NCI-H1417 (cell line): Measurements from ENCODE around the gene UBE2J2.
A peak's percentile ranks its signal among the peaks of the same experiment; 100 is the strongest.

Experiments
- DNase-seq, 3 experiments: peaks; one replicate each; lab custom pipeline; 2025; lab: John Stamatoyannopoulos, UW

UBE2J2 gene

DNA sequence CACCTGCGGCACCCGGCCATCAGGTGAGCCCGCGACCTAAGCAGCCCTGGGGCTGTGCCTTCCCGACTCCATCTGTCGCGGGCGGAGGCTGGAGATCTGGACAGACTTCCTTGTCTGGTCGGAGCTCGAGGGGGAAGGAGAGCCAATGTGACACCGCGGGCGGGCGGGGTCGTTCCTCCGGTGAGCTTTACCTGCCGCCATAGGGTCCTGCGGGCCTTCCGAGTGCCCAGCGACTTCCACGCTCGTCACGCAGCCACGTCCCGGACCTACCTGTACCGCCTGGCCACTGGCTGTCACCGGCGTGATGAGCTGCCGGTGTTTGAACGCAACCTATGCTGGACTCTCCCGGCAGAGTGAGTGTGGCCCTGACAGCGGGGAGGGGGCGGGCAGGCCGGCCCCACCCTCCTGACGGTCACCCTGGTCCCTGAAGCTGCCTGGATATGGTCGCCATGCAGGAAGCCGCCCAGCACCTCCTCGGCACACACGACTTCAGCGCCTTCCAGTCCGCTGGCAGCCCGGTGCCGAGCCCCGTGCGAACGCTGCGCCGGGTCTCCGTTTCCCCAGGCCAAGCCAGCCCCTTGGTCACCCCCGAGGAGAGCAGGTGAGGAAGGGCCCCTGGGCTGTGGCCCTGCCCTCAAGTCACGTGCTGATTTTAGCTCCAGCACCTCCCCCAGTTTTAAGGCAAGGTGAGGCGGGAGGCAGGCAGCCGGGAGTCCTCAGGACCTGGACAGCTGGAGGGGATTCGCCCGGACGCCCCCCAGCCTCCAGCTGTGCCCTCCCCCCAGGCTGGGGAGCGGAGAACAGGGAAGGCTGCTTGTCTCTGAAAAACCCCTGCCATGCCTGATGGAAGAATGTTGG, 35.8 kb upstream of the UBE2J2 start:
- peak; percentile 35 to 64 (median 49) for DNase-seq

- DNase-seq = peak in 1 of 3 experiments; percentile 64
These were observed 35.1 kb upstream of the UBE2J2 start for GRCh38 chr1:1308756-1309250.

- peak; percentile 93 to 96 (median 94) for DNase-seq
These were observed 34.5 kb upstream of the UBE2J2 start, which contains the start of the genes ACAP3 and PUSL1 for GRCh38 chr1:1307923-1308755. Gene ACAP3, minus strand, starts transcription at chr1:1307930. Its CDS starts 115 bp downstream, at chr1:1307815. Gene PUSL1, plus strand, starts transcription at chr1:1308597. Its CDS starts 47 bp downstream, at chr1:1308644.

DNA sequence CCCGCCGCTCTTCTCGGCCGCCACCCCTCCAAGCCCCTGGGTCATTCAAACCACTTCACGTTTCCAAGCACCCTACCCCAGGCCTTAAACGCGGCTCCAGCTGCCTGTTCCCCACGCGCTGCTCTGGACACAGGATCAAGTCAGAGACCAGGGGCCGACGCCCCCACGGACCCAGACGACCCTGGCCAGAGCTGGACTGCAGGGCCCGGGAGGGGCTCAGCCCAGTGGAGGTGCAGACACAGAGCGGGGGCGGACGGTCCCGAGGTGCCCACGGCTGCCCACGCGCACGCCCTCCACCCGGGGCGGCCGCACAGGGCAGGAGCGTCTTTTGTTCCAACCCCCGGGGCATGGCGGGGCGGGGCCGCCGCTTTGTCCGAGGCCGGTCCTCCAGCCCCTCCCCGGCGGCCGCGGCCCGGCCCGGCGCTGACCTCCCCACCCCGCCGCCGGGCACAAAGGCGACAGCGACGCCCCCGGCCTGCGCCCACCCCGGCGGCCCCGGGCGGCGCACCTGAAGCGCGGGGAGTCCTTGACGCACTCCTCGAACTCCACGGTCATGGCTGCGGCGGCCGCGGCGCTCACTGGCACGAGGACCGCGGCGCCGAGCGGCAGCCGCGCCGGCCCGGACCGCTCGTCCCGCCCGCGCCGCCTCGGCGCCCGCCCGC, 33.7 kb upstream of the UBE2J2 start:
- peak in 2 of 3 experiments; percentile 61 to 62 for DNase-seq

- DNase-seq = no peak
These were observed 33.1 kb upstream of the UBE2J2 start for GRCh38 chr1:1306661-1307260.

GRCh38 chr1:1306070-1306660, 32.5 kb upstream of the UBE2J2 start:
- DNase-seq = no peak

GRCh38 chr1:1305300-1306069, 31.8 kb upstream of the UBE2J2 start:
- DNase-seq = peak in 1 of 3 experiments; percentile 9

- peak; percentile 62 to 80 (median 65) for DNase-seq
These were observed 31.0 kb upstream of the UBE2J2 start for GRCh38 chr1:1304331-1305299.

DNA sequence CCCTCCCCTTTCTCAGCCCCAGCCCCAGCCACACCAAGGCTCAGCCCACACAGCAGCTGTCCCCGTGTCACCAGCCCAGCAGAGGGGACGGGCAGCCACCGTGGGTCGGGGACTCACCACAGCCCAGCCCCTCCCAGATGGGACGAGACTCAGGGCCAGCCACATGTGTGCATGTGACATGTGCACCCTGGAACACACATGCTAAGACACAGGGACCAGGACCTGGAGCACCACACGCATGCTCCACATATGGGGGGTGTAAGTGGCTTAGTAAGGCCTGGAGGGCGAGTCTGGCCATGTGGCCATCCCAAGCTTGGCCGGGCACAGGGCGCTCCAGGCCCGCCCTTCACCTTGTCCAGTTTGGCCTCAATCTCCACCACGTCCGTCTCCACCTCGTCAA, 30.1 kb upstream of the UBE2J2 start:
- DNase-seq = no peak

GRCh38 chr1:1302951-1303509, 29.4 kb upstream of the UBE2J2 start:
- no peak for DNase-seq

DNA sequence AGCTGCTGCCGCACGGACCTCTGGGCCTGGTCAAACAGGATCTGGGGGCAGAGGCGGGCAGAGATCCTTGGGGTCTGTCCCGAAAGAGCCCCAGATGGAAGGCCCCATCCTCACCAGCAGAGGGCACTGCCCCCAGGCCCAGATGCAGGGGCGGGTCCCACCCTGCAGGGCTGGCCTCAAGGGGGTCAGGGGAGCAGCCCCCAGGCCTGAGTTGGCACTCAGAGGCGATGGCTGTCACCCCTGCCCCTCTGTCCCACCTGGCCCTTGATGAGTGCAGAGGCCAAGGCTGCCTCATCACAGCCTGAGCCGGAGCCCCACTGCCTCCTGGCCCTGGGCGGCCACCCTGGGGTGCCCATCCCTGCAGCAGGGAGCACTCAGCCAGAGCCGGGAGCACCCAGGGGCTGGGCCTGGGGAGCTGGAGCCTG, 28.4 kb upstream of the UBE2J2 start:
- DNase-seq = no peak

GRCh38 chr1:1300352-1300739, 26.7 kb upstream of the UBE2J2 start:
- no peak for DNase-seq

DNA sequence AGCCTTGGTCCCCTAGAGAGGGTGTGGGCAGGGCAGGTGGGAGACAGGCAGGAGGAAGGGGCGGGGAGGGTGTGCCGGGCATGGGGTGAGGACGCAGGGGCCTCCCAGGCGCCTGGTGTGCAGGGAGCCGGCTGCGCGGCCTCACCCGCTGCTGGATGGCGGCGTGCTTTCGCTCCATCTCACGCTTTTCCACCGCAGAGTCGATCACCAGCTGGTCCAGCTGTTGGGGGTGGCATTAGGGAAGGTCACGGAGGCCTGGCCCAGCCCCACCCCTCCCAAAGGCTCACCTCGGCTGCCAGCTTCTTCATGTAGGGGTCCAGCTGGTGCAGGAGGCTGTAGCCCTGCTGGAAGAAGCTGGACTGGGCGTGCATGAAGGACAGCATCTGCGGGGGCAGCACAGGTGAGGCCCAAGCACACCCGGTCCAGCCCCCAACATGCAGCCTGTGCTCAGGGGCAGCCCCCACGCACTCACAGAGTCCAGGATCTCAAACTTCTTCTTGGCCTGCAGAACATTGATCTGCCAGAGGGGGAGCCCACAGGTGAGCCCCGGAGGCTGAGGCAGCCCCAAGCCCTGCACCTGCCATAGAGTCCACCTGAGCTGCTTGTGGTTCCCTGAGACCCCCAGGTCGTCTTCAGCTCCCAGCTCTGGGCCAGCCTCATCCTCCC, 26.2 kb upstream of the UBE2J2 start:
- peak in 1 of 3 experiments; percentile 20 for DNase-seq

DNA sequence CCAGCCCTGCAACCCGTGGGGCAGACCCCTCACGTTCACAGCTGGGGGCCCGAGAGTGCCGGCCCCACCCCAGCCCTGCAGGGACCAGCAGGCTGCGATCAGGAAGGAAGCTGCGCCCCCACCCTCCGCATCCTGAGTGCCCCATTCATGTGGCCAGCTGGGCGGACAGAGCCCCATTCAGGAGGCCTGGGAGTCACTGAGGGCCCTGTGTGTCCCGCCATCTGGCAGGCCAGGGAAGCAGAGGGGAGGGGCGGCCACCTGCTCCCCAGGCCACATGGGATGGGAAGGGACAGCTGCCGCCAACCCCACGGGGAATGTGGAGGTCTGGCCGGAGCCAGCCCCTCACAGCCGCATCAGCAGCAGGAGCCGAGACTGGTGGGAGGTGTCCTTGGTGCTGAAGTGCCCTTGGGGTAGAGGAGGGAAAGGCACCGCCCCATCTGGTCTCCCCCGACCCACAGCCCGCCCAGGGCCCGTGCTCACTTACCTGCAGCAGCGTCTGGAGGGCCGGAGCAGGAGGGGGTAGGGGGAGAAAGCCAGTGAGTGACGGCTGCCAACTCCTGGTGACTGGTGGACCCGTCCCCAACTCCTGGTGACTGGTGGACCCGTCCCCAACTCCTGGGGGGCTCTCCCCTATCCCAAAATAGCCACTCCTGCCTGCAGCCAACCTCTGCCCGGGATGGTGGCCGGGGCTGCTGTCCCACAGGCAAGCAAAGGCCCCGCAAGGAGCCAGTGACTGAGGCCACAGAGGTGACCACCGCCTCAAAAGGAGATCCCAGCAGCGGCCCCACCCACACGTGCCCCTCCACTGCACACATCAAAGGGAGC, 25.4 kb upstream of the UBE2J2 start:
- peak in 2 of 3 experiments; percentile 40 to 51 for DNase-seq

GRCh38 chr1:1297802-1298424, 24.3 kb upstream of the UBE2J2 start:
- DNase-seq = no peak
